Medulla oblongata (tissue), 1 donor: Measurements from ENCODE around the gene NFIC.
"Not testable (repeated sequence)": the region's sequence is repeated elsewhere in the genome, so short reads cannot be mapped to it uniquely, and the experiment has no call there.

Experiments used
- DNase-seq: peaks from one replicate; pipeline ENCODE4 v3.0.0-alpha.2; 2015; ENCODE audit errors: extremely low spot score

Gene NFIC

DNA sequence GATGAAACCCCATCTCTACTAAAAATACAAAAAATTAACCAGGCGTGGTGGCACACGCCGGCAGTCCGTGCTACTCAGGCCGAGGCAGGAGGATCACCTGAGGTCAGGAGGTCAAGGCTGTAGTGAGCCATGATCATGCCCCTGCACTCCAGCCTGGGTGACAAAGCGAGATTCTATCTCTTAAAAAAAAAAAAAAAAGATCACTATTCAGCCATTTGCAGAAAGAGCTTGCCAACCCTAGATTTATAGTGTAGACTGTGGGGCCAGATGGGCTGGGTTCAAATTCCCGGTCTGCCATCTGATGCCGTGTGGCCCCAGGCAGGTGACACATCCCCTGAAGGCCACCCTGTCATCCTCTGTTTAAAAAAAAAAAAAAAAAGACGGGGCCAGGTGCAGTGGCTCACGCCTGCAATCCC lies 85.1 kb downstream of the NFIC start:
- DNase-seq: no peak

DNA sequence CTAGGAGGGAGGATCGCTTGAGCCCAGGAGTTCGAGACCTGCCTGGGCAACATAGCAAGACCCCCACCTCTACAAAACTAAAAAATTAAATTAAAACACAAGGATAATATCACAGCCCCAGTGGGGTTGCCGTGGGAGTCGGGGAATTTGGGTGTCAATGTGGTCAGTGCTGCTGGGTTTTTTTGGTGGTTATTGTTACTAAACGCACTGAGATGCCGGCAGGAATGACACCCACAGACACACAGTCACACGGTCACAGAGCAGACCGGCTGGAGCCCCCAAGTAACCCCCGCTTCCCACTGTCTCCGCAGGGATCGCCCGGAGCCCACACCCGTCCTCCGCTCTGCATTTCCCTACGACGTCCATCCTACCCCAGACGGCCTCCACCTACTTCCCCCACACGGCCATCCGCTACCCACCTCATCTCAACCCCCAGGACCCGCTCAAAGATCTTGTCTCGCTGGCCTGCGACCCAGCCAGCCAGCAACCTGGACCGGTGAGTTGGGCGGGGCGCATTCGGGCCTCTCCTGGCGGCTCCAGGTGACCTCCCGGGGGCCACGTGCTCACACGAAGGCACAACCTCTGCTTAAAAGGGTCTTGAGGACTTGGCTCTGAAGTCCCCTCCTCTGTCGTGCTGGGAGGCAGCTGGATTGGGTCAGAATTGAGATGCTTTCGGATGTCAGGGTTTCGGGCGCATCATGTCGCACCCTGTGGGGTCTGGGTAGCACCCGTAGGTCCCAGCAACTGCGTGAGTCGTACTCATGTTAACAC lies 86.0 kb downstream of the NFIC start:
- no peak for DNase-seq

DNA sequence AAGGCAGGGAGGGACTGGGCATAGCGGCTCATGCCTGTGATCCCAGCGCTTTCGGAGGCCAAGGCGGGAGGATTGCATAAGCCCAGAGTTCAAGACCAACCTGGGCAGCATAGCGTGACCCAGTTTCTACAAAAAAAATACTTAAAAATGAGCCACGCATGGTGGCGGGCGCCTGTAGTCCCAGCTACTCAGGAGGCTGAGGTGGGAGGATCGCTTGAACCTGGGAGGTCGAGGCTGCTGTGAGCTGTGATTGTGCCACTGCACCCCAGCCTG lies 86.5 kb downstream of the NFIC start:
- not testable (repeated sequence) for DNase-seq

DNA sequence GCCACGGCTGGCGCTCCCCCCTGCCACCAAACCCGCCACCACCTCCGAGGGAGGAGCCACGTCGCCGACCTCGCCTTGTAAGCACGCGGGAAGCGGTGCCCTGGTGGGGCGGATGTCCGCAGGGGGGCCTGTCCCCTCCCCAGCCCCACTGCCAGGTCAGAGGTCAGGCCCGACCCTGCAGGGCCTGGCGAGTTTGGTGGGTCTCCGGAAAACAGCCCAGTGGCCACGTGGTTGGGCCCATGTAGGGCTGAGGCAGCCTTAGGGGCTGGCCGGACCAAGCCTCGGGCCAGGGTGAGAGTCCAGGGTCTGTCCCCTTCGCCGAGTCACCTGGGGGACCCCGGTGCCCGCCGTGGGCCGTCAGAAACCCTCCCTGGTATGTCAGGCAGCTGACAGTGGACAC lies 87.5 kb downstream of the NFIC start:
- DNase-seq: no peak

DNA sequence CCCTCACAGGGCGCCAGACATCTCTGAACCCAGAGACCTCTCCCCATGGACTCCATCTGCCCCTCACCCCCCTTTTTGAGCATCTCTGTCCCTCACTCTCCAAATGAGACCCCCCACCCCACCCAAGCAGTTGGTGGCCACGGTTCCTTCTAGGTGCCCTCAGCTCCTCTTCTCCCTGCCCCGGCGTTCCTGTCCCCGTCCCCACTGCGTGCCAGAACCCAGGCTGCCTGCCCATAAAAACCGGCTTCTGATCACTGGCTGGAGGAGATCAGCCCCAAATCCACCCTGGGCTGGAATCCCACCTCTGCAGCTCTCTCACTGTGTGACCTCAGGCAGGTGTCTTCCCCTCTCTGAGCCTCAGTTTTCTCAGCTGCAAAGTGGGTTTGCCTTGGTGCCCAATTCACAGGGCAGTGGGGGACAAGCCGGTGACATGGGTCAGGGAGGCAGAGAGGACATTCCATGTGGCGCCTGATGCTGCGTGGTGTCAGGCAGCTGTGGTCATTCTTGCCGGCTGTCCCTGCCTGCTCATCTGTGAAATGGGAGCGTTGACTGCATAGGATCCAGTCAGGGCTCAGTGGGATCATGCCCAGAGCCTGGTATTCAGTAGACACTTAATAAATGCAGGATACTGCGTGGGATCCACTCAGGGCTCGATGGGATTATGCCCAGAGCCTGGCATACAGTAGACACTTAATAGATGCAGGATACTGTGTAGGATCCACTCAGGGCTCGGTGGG lies 88.4 kb downstream of the NFIC start:
- DNase-seq: no peak

DNA sequence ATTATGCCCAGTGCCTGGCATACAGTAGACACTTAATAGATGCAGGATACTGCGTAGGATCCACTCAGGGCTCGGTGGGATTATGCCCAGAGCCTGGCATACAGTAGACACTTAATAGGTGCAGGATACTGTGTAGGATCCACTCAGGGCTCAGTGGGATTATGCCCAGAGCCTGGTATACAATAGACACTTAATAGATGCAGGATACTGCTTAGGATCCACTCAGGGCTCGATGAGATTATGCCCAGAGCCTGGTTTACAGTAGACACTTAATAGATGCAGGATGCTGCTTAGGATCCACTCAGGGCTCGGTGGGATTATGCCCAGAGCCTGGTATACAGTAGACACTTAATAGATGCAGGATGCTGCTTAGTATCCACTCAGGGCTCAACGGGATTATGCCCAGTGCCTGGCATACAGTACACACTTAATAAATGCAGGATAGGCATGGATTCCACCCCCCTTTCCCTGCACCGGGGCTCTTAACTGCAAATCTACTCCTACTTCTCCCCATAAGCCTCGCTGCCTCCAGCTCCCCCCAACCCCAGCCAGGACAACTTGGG lies 89.1 kb downstream of the NFIC start:
- no peak for DNase-seq

DNA sequence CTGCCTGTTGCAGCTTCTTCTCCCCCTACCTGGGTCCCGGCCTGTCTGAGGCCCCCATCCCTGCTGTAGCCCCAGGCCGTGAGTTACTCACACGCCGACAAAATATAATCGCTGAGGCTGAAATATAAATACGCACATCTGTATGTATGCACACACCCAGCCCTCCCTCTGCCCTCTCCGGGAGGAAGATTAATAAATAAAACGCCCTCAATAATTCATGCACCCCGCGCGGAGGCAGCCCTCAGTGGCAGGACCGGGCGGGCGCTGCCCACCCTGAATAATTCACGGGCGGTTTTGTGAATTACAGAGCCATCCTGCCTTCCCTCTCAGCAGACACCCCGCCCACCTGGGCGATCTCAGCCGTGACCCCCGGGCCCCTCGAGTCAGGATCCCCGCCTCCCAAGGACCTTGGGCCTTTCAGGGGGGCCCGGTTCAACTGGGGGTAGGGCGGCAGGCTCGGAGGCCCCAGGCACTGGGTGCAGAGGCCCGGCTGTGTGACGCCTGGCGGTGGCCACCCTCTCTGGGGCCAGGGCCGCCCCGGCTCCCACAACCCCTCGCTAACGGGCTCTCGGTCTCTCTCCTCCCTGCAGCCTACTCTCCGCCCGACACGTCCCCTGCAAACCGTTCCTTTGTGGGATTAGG lies 89.7 kb downstream of the NFIC start:
- no peak for DNase-seq

DNA sequence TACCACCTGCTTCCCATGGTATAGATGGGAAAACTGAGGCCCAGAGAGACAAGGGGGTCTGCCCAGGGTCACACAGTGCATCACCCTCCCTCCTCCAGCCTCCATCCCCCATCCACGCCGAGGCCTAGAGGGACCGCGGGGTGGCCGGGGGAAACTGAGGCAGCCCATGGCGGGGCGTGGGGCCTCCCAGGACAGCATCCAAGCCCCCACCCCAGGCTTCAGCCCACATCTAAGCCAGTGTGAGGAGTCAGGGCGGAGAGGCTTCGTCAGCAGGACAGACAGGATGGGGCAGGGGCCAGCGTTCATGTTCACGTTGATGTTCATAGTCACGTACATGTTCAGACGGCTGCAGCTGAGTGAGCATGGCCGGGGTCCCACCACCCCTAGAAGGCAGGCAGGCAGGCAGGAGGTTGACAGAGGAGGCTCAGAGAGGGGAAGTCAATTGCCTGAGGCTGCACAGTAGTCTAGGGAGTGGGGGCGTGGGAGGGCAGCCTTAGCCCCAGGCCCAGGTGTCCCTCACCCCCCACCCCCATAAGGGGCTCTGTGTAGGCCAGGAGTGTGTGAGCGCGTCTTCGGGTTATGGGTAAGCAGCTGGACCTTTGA lies 90.6 kb downstream of the NFIC start:
- DNase-seq: no peak

DNA sequence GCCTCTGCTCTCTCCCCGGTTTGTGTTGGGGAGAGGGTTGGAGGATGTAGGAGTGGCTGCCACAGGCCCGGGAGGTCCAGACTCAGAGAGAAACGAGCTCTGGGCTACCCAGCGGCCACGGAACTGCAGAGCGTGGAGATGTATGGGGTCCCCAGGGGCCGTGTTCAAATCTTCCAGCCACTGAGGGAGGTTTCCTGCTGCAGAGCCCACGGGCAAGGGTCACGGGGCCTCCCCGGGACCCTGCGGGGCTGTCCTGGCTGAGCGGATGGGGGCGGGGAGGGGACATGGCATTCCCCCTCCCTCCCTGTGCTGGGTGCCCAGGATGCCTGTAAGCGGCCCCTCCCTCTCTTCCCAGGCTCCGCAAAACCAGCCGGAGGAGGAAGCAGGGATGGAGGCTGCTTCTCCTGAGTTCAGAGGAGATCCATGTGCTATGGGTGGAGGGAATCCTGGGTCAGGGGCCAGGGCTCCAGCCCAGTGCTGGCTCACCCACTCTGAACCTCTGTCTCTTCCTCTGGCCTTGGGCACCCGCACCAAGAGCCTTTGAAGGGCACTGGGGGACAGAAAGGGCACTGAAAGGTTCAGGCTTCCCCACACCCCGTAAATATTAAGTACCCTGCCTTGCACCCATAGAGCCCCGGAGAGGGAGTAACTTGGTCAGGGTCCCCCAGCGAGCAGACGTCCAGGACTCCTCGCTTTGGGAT lies 91.3 kb downstream of the NFIC start:
- DNase-seq: no peak

DNA sequence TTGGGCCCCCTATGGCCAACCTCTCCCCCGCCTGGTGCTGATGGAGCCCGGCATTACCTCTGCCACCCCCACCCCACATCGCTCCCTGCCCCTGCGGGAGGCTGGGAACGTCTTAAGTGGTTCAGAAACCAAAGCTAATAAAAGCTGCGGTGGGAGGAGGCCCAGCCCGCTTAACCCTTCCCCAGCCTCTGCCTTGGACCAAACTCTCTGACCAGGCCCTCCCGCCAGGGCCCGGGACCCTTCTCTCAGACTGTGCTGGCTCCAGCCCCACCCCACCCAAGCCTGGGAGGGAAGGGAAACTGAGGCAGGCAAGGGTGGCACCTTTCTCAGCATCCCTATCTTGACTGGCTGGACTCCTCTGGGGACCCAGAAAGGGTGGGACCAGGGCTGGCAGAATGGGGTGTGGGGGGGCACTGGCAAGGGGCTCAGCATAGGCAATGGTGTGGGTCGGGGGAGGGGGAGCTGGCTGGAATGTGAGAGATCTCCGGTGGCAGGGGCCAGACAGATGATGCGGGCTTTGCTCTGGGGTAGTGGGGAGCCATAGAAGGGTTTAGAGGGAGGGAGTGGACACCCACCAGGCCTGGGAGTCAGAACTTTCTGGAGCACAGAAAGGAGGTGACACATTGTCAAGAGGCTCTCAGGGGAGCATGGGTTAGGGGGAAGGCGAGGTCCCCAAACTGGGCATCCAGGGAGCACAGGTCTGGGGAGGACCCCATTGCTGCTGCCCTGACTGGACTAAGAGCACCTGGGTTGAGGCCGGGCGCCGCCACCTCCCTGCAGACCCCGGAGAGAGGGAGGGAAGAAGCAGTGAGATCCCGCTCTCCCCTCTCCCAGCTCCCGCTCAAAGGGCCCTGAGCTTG lies 92.1 kb downstream of the NFIC start:
- DNase-seq: peak; percentile 38

DNA sequence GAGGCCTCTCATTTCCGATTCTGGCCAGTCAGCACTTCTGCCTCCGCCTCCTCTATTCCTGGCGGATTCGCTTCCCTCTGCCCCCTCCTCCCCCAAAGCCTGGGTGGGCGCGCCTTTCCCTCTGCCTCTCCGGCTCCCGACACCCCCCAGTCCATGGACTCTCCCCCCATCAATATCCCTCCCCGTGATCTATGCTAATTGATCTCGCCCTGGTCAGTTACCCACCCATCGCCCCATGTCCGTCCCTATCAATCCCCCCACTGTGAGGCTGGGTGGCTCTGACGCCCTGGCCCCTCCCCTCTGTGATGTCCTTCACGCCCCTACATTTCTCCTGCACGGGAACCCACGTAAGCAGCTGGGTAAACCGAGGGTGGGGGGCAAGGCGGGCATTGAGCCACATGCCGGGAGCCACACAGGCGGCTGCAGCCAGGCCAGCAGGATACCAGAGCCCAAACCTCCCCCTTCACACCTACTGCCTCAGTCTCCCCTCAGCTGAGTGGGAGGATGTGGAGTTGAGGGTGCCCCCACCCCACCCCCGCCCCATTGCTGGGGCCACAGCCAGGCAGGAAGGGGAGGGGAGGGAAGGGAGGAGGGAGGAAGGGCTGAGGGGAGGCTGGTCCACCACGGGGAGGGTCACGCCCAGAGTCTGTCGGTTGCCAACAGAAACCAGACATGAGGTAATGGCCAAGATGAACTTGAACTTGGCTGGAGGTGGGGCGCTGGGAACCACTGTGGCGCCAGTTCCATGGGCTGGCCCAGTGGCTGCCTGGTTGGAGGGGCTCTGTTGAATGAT lies 92.9 kb downstream of the NFIC start:
- peak; percentile 90 for DNase-seq

DNA sequence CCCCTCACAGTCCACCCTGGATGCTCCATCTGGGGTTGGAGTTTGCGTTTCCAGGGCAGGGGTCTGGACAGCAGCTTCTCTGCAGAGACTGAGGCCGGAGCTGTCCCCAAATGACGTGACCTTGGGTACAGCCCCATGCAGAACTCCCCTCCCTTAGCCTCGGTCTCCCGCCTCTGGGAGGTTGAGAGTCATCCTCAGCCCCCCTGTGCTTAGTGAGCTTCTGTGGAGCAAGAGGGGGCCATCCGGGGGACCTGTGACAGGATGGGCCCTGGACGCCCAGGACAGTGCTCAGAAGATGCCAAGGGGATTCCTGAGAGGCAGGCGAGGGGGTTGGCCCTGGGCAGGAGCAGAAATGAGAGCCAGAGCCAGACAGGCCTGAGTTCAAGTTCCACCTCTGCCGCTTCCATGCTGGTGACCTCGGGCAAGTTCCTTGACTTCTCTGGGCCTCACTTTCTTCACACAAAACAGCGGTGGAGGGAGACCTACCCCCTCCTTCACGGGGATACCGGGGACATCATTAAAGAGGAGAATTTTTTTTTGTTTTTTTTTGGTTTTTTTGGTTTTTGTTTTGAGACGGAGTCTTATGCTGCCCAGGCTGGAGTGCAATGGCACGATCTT lies 93.7 kb downstream of the NFIC start:
- no peak for DNase-seq

DNA sequence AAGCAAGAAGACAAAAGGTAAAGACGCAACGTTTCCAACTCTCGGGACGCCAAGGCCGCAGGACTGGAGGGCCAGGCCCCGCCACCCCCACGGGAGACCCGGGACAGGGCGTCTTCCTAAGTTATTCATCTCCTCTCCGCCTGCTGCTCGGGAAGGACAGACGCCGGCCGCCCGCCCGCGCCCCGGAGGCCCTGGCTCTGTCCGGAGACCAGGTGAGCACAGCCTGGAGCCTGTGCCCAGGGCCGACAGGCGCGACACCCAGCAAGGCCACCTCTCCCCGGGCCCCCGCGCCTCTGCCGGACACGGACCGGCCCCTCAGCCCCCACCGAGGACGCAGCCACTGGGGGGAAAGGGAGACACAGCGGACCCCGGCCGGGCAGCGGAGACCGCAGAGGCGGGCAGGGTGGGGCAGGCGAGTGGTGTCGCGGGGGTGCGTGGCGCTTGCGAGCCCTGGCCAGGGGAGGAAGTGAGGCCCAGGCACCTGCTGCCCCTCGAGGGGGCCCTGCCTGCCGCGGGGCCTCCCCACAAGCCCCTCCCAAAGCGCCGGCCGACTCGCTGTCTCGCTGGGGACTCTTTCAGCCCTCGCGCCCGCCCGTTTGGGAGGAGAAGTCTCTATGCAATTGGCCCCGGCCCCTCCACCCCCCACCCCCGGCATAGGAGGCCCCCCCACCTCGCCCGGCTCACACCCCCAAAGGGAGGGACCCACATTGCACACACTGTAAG lies 96.8 kb downstream of the NFIC start:
- DNase-seq: no peak

DNA sequence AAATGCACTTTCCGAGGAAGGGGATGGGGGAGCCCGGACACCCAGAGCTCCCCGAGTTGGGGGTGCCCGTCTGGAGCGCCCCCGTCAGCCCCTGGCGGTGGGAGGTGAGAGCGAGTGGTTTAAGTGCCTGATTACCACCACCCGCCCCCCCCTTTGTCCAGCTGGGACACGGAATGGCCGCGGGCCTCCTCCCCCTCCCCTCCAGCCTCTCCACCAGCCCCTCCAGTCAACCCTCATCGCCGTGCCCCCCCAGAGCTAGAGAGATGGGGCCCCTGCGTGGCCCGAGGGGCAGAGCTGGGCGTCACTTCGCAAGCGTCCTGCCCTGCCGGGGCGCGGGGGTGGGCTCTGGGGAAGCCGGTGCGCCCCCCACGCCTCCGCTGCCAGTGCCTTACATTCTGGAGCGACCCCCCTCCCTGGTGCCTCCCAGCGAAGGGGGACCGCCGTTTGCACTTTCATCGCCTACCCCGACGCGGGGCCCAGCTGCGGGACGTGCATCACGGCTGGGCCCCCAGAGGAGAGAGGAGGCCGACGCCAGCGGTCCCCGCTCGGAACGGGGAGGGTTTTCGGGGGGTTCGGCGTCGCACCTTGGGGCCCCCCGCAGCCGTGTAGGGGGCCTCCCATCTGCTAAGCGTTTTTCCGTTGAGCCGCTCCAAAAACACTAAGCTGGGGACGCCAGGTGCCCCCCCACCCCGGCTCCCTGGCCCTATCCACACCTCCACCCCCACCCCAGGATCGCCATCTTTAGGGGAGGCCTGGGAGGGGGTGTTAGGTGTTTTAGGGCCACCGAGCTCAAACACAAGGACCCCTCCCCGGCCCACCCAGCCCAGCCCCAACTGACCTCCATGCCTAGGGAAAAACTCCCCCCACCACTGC lies 97.6 kb downstream of the NFIC start:
- no peak for DNase-seq

DNA sequence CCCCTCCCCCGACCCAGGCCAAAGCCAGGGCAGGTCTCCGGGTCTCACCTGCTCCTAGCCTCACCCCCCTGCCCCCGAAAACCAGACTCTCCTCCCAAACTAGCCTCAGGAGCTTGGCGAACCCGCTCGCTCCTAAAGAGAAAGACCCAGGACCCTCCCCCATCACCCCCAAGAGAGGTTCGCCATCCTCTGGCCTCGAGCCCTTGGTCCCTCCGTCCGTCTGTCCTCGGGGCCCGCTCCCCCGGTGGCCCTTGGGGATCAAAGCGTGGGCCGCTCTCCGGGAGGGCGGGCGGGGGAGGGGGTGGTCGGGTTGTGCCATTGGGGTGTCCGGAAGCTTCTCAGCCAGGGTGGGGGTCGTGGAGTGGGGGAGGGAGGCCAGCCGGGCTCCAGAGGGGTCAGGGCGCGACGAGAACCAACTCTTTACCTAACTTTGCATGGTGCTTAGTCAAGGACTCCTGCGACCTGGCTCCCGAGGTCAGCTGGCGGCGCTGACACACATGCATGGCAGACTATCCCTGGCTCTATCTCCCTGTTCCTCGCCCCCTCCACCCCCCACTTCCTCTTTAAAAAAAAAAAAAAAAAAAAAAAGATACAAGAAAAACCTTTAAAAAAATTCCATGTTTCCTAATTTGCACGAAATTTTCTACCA lies 98.3 kb downstream of the NFIC start:
- no peak for DNase-seq

DNA sequence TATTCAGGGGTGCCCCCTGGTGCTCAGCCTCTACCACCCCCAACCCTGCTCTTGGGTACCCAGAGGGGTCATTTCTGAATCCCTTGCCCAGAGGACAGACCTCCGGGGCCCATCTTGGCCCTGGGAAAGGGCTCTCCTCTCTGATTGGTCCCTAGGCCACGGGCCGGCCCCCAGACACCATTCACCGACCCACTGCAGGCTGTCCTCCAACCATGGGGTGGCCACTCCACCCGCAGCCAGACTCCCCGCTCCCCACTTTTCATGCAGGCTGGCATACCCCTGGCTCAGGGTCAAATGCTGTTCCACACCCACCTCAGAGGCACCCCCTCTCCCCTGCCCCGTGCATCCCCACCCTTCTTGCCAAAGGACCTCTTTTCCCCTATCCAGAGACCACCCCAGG lies 99.2 kb downstream of the NFIC start:
- no peak for DNase-seq

DNA sequence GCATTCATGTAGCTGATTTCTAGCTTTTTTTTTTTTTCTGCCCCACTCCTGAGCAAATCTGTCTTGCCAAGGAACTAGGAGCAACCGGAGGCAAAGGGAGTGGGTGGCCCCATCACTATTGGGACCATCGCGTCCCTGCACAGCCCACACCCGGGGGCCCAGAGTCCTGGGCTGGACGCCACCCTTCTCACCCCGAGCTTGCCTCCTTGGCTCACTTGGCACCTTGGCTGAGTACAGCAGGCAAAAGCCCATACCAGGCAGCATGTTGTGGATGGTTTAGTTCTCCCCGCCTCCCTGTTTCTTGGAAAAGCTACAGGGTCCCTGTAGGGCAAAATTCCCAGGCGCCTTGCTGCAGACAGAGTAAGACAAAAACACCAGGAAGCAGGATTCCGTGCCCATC lies 100.3 kb downstream of the NFIC start:
- DNase-seq: peak; percentile 69
